Cerebellar cortex (tissue), 1 donor: ENCODE measurements around the gene RFXAP.

Source experiments
- DNase-seq: peaks from one replicate; pipeline ENCODE4 v3.0.0-alpha.2; 2015; ENCODE audit warnings: low spot score

Gene RFXAP

GRCh38 chr13:36866232-36866631, 47.2 kb downstream of the RFXAP start:
- no peak for DNase-seq

DNA sequence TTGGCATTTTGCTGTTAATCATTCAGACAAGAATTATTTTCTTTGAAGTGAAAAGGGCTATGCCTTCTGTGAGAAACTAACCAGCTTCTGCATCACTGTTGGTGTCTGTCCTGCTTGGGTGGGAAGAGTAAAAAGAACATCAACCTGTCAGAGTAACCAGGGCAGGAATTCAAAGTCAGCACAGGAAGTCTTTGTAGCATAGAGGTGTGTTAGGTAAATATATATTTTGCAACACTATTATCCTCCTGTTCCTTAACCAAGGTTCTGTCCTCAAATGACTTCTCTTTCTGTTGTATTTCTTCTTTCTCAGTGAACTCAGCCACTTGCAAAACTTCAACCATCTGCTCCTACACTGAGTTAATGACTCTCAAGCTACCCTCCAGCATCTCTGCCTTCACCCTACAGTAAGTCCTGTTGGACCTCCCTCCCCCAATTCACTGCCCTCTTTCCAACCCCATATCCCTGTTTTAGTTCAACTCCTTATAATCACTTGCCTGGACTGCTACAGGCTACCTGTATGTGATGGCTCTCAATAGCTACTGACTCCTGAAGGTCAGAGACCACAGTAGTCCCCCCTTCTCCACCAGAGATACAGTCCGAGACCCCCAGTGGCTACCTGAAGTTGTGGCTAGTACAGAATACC, 51.1 kb downstream of the RFXAP start:
- no peak for DNase-seq

GRCh38 chr13:36872621-36873020, 53.6 kb downstream of the RFXAP start:
- no peak for DNase-seq

- DNase-seq: no peak
Measured at GRCh38 chr13:36875431-36875830, 56.4 kb downstream of the RFXAP start.

GRCh38 chr13:36875961-36876360, 56.9 kb downstream of the RFXAP start:
- DNase-seq: no peak
